OCI-LY3 (cell line): ENCODE results near the gene MPHOSPH6.

Experiments used
- H2AFZ ChIP-seq: fragments of 200-600, 300-600 bp; shearing (Covaris generic); 2 replicates; pipeline ENCODE4 v1.6.0; 2014; ENCODE audit warnings: antibody characterized with exemption, low read depth, low read length
- H3K27ac ChIP-seq: fragments of 200-600, 300-600 bp; sonication (generic); 2 replicates; pipeline ENCODE4 v1.5.1; 2014; ENCODE audit warnings: mild to moderate bottlenecking, low read length, moderate library complexity, mixed read lengths
- H3K27me3 ChIP-seq: fragments of 200-600, 300-600 bp; sonication (generic); 2 replicates; pipeline ENCODE4 v1.6.1; 2014; ENCODE audit warnings: low read depth, low read length, mixed read lengths
- H3K36me3 ChIP-seq: fragments of 200-600, 300-600 bp; sonication (generic); replicated peaks from 2 replicates; pipeline ENCODE3; 2014; ENCODE audit warnings: low read depth, low read length, mixed read lengths
- H3K4me1 ChIP-seq: fragments of 300-600, 200-600 bp; sonication (generic); 2 replicates; pipeline ENCODE4 v1.6.1; 2014; ENCODE audit warnings: low read length, mixed read lengths
- H3K4me2 ChIP-seq: fragments of 200-600, 300-600 bp; sonication (generic); 2 replicates; pipeline ENCODE4 v1.6.1; 2014; ENCODE audit warnings: low read length, mixed read lengths
- H3K4me3 ChIP-seq: fragments of 300-600, 200-600 bp; sonication (generic); 2 replicates; pipeline ENCODE4 v1.5.1; 2014; ENCODE audit warnings: antibody characterized with exemption, mild to moderate bottlenecking, low read length, moderate library complexity
- H3K79me2 ChIP-seq: fragments of 300-600, 200-600 bp; shearing (Covaris generic); 2 replicates; pipeline ENCODE4 v1.6.1; 2014; ENCODE audit warnings: mild to moderate bottlenecking, low read length, mixed read lengths
- H3K9ac ChIP-seq: fragments of 300-600, 200-600 bp; shearing (Covaris generic); 2 replicates; pipeline ENCODE4 v1.6.0; 2014; ENCODE audit warnings: mild to moderate bottlenecking, low read length, moderate library complexity
- H3K9me3 ChIP-seq: fragments of 200-600, 300-600 bp; shearing (Covaris generic); 2 replicates; pipeline ENCODE4 v1.6.1; 2014; ENCODE audit warnings: low read length, mixed read lengths; ENCODE audit not compliant: insufficient read depth
- H4K20me1 ChIP-seq: fragments of 200-600, 300-600 bp; sonication (generic); 2 replicates; pipeline ENCODE4 v1.6.1; 2016; ENCODE audit warnings: low read length, mixed read lengths; ENCODE audit not compliant: insufficient read depth
- CTCF ChIP-seq: fragments of 200-600, 300-600 bp; sonication (generic); IDR thresholded peaks from 2 replicates; pipeline ENCODE4 v1.5.1; 2014; ENCODE audit warnings: antibody characterized with exemption, low read length, low read depth
- EZH2phosphoT487 ChIP-seq: fragments of 200-600 bp; shearing (Covaris generic); IDR thresholded peaks from 2 replicates; pipeline ENCODE4 v1.6.1; 2018; ENCODE audit warnings: antibody characterized with exemption, mixed run types, low read depth

MPHOSPH6 gene

DNA sequence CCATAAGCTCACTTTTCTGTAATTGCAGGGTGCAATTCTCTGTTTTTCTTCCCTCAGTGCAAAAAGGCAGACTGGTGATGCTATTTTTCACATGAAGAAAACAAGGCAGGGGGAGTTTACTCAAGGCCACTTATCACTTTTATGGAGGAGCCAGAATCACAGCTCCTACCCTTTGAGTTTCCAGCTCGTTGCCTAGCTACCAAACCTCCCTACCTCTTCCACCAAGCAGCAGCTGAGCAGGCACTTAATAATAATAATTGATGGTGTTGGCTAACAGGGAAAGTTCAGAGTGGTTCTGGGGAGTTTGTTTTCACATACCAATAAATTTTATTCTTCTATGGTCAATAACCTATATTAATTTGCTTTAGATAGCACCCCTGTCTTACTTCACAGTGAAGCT is 31.9 kb upstream of the MPHOSPH6 start:
- no peaks in the 10 kb centered on the region; the same call in 1 of the 2 replicates for H3K27me3 ChIP-seq
- H3K27ac ChIP-seq: no peak overlapping the region
- no peaks in the 10 kb centered on the region for H3K4me1 ChIP-seq
- H3K4me3 ChIP-seq: no peak overlapping the region
- H2AFZ ChIP-seq: no peak overlapping the region
- TF ChIP-seq EZH2phosphoT487: no peak
- no peak for TF ChIP-seq CTCF
- H3K4me2 ChIP-seq: no peak overlapping the region
- H3K9me3 ChIP-seq: no peaks in the 10 kb centered on the region
- no peaks in the 10 kb centered on the region for H3K36me3 ChIP-seq
- H3K79me2 ChIP-seq: no peaks in the 10 kb centered on the region
- no peaks in the 10 kb centered on the region for H4K20me1 ChIP-seq
- H3K9ac ChIP-seq: no peak overlapping the region

DNA sequence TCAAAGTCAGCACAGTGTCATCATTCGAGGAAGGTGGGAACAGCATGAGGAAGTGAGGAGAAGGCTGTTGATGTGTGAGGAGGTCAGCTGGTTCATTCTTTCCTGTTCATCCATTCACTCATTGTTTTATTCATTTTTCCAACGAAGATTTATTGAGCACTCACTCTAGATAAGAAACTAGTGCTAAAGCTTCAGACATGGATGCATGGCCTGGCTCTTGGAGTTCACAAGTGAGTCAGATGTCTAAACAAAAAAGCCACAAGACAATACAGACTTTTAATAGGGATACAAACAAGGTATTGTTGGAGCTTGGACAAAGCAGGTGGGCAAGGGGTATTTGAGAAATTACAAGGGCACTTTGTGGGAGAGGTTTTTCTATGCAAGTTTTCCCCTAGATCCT is 31.3 kb upstream of the MPHOSPH6 start:
- no peak for TF ChIP-seq EZH2phosphoT487
- no peak for TF ChIP-seq CTCF
- Histone ChIP-seq H4K20me1 (no peaks in the 10 kb centered on the region), H3K27me3 (no peaks in the 10 kb centered on the region; the same call in 1 of the 2 replicates), H3K4me3 (no peak overlapping the region), H3K36me3 (no peaks in the 10 kb centered on the region), H3K4me1 (no peaks in the 10 kb centered on the region; the same call in 1 of the 2 replicates), H3K9ac (no peak overlapping the region), H3K27ac (no peak overlapping the region), H2AFZ (no peak overlapping the region), H3K4me2 (no peak overlapping the region), H3K79me2 (no peaks in the 10 kb centered on the region), H3K9me3 (no peaks in the 10 kb centered on the region)

DNA sequence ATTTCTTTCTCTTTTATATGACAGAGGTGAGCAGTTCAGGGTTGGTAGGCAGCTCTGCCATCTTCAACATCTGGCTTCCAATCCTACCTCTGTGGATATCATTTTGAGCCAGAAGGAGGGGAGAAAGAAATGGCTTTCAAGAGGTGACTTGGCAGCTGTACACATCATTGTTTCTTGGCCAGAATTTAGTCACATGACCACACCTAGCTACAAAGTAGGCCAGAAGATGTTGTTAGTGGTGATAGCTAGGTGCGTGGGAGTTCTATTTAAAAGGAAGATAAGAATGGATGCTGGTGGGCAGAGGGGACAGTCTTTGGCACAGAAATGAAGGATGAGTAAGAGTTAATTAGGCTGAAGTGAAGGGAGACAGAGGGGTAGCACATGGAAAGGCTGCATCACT is 29.2 kb upstream of the MPHOSPH6 start:
- H3K9me3 ChIP-seq: no peaks in the 10 kb centered on the region
- H3K36me3 ChIP-seq: no peaks in the 10 kb centered on the region
- H3K79me2 ChIP-seq: no peaks in the 10 kb centered on the region
- no peak overlapping the region for H3K27ac ChIP-seq
- no peak overlapping the region for H3K9ac ChIP-seq
- no peak overlapping the region for H2AFZ ChIP-seq
- no peaks in the 10 kb centered on the region for H4K20me1 ChIP-seq
- TF ChIP-seq CTCF: no peak
- no peak for TF ChIP-seq EZH2phosphoT487
- no peak overlapping the region for H3K4me3 ChIP-seq
- H3K27me3 ChIP-seq: no peaks in the 10 kb centered on the region; the same call in 1 of the 2 replicates
- no peak overlapping the region for H3K4me2 ChIP-seq
- H3K4me1 ChIP-seq: peaks cover 7% of the 10 kb centered on the region

GRCh38 chr16:82197540-82198240 is 27.7 kb upstream of the MPHOSPH6 start:
- Histone ChIP-seq H3K27me3 (no peaks in the 10 kb centered on the region), H3K9ac (no peak overlapping the region), H3K9me3 (no peaks in the 10 kb centered on the region), H3K4me3 (no peak overlapping the region), H3K79me2 (no peaks in the 10 kb centered on the region), H2AFZ (no peak overlapping the region), H3K4me1 (peaks cover 14% of the 10 kb centered on the region), H4K20me1 (no peaks in the 10 kb centered on the region), H3K27ac (no peak overlapping the region), H3K4me2 (no peak overlapping the region), H3K36me3 (no peaks in the 10 kb centered on the region)
- TF ChIP-seq EZH2phosphoT487 (no peak), CTCF (no peak)
